Activated naive CD4-positive, alpha-beta T cell treated with anti-CD3 and anti-CD28 coated beads, Interleukin-2, amount 10 ng/mL, durations not matched to agents 7 days and 5 days (primary cell): ENCODE measurements around the gene GLMN.

Source experiments
- CTCF ChIA-PET: fragments of 350-600 bp; sonication (Branson Sonifier 250); formaldehyde crosslinking; loops from one replicate; lab custom pipeline; 2021; ENCODE audit warnings: antibody characterized with exemption; lab: Charles Lee
- DNase-seq: peaks from one replicate; pipeline ENCODE4 v3.0.0-alpha.2; 2020
- H3K27ac Mint-ChIP-seq: one replicate; pipeline ENCODE4 v1.8.0; 2021; ENCODE audit warnings: mild to moderate bottlenecking, moderate library complexity, mixed read lengths
- H3K27me3 Mint-ChIP-seq: one replicate; pipeline ENCODE4 v1.8.0; 2021; ENCODE audit warnings: mild to moderate bottlenecking, mixed read lengths
- H3K36me3 Mint-ChIP-seq: one replicate; pipeline ENCODE4 v1.8.0; 2021; ENCODE audit warnings: mixed read lengths
- H3K4me1 Mint-ChIP-seq: one replicate; pipeline ENCODE4 v1.8.0; 2021; ENCODE audit warnings: mixed read lengths
- H3K4me3 Mint-ChIP-seq: one replicate; pipeline ENCODE4 v1.8.0; 2021; ENCODE audit warnings: mild to moderate bottlenecking, moderate library complexity, mixed read lengths
- H3K9me3 Mint-ChIP-seq: one replicate; pipeline ENCODE4 v1.8.0; 2021; ENCODE audit warnings: mixed read lengths

GLMN gene

GRCh38 chr1:92298573-92299476 lies at the start of gene GLMN, which contains the start of gene RPAP2:
GLMN (minus strand) TSS chr1:92298987; CDS start chr1:92297999, 988 bp downstream.
RPAP2 (plus strand) TSS chr1:92299059; CDS start chr1:92299074, 15 bp downstream.
- H3K27ac Mint-ChIP-seq = peak within 1 kb of the TSS; percentile 95
- CTCF ChIA-PET = interaction anchor here (0.7 to 2.2 kb wide), 6 partner anchors 10 to 662 kb away, joined by 3 to 10 read pairs (median 4); partner anchors contain the start of gene DIPK1A
- no peaks in the 10 kb centered on the region for H3K9me3 Mint-ChIP-seq
- peak; percentile 80 for DNase-seq
- H3K36me3 Mint-ChIP-seq = peaks cover 34% of the 10 kb centered on the region
- H3K4me3 Mint-ChIP-seq = peak within 1 kb of the TSS; percentile 90
- peaks cover 46% of the 10 kb centered on the region for H3K4me1 Mint-ChIP-seq
- no peaks in the 10 kb centered on the region for H3K27me3 Mint-ChIP-seq

- H3K4me1 Mint-ChIP-seq = peaks cover 11% of the 10 kb centered on the region
- H3K36me3 Mint-ChIP-seq = peaks cover 26% of the 10 kb centered on the region
- CTCF ChIA-PET = no interaction called here
- H3K27me3 Mint-ChIP-seq = no peaks in the 10 kb centered on the region
- H3K9me3 Mint-ChIP-seq = no peaks in the 10 kb centered on the region
- no peak for DNase-seq
- no peak overlapping the region for H3K4me3 Mint-ChIP-seq
- H3K27ac Mint-ChIP-seq = no peak overlapping the region
These were observed 48.3 kb upstream of the GLMN start for GRCh38 chr1:92346866-92347640.

GRCh38 chr1:92343061-92343460 lies 44.3 kb upstream of the GLMN start:
- Mint-ChIP-seq H3K27ac (no peak overlapping the region), H3K27me3 (no peaks in the 10 kb centered on the region), H3K4me3 (no peak overlapping the region), H3K4me1 (peaks cover 6% of the 10 kb centered on the region), H3K36me3 (peaks cover 27% of the 10 kb centered on the region), H3K9me3 (no peaks in the 10 kb centered on the region)
- CTCF ChIA-PET = no interaction called here
- no peak for DNase-seq

- H3K4me1 Mint-ChIP-seq = peaks cover 4% of the 10 kb centered on the region
These were observed 43.6 kb upstream of the GLMN start for GRCh38 chr1:92342401-92342800.

GRCh38 chr1:92340154-92340553 lies 41.4 kb upstream of the GLMN start:
- Mint-ChIP-seq H3K27ac (no peak overlapping the region), H3K9me3 (no peaks in the 10 kb centered on the region), H3K4me3 (no peak overlapping the region), H3K4me1 (peaks cover 2% of the 10 kb centered on the region), H3K27me3 (no peaks in the 10 kb centered on the region), H3K36me3 (peaks cover 29% of the 10 kb centered on the region)
- CTCF ChIA-PET = interaction anchor here (1.6 kb wide), 1 partner anchor 11 kb away, joined by 4 read pairs; no protein-coding TSS in a partner anchor
- no peak for DNase-seq

More at GRCh38 chr1:92342401-92342800, 43.6 kb upstream of the GLMN start:
- no peak for DNase-seq
- Mint-ChIP-seq H3K27ac (no peak overlapping the region), H3K27me3 (no peaks in the 10 kb centered on the region), H3K36me3 (peaks cover 27% of the 10 kb centered on the region), H3K9me3 (no peaks in the 10 kb centered on the region), H3K4me3 (no peak overlapping the region)
- CTCF ChIA-PET = interaction anchor here (1.2 kb wide), 1 partner anchor 12 kb away, joined by 3 read pairs; no protein-coding TSS in a partner anchor

- Mint-ChIP-seq H3K36me3 (peaks cover 47% of the 10 kb centered on the region), H3K9me3 (peaks cover 3% of the 10 kb centered on the region), H3K27ac (no peak overlapping the region), H3K4me3 (no peak overlapping the region), H3K4me1 (peaks cover 13% of the 10 kb centered on the region), H3K27me3 (no peaks in the 10 kb centered on the region)
- no peak for DNase-seq
- CTCF ChIA-PET = no interaction called here
These were observed 34.9 kb upstream of the GLMN start for GRCh38 chr1:92333668-92334067.

- H3K27me3 Mint-ChIP-seq = no peaks in the 10 kb centered on the region
- CTCF ChIA-PET = no interaction called here
- peaks cover 71% of the 10 kb centered on the region for H3K36me3 Mint-ChIP-seq
- no peak overlapping the region for H3K4me3 Mint-ChIP-seq
- peaks cover 23% of the 10 kb centered on the region for H3K4me1 Mint-ChIP-seq
- no peak overlapping the region for H3K27ac Mint-ChIP-seq
- DNase-seq = no peak
- H3K9me3 Mint-ChIP-seq = peaks cover 29% of the 10 kb centered on the region
These were observed 30.8 kb upstream of the GLMN start for GRCh38 chr1:92329347-92330129.

GRCh38 chr1:92327794-92328193 lies 29.0 kb upstream of the GLMN start:
- no peak for DNase-seq
- Mint-ChIP-seq H3K4me1 (peaks cover 37% of the 10 kb centered on the region), H3K36me3 (peaks cover 76% of the 10 kb centered on the region), H3K9me3 (peaks cover 29% of the 10 kb centered on the region), H3K27ac (no peak overlapping the region), H3K4me3 (no peak overlapping the region), H3K27me3 (no peaks in the 10 kb centered on the region)
- CTCF ChIA-PET = interaction anchor here (0.7 to 0.9 kb wide), 3 partner anchors 11 to 37 kb away, joined by 3 read pairs; no protein-coding TSS in a partner anchor

- no peak for DNase-seq
- CTCF ChIA-PET = interaction anchor here (1.1 kb wide), 1 partner anchor 11 kb away, joined by 3 read pairs; no protein-coding TSS in a partner anchor
- Mint-ChIP-seq H3K9me3 (peaks cover 29% of the 10 kb centered on the region), H3K4me1 (peaks cover 32% of the 10 kb centered on the region), H3K36me3 (peaks cover 76% of the 10 kb centered on the region), H3K27ac (no peak overlapping the region), H3K27me3 (no peaks in the 10 kb centered on the region), H3K4me3 (no peak overlapping the region)
These were observed 27.9 kb upstream of the GLMN start for GRCh38 chr1:92326681-92327080.

- H3K36me3 Mint-ChIP-seq = peaks cover 69% of the 10 kb centered on the region
- CTCF ChIA-PET = no interaction called here
- H3K27me3 Mint-ChIP-seq = no peaks in the 10 kb centered on the region
- no peak for DNase-seq
- peak overlapping the region; percentile 85 for H3K27ac Mint-ChIP-seq
- peak overlapping the region; percentile 38 for H3K4me3 Mint-ChIP-seq
- H3K9me3 Mint-ChIP-seq = peaks cover 29% of the 10 kb centered on the region
- peaks cover 26% of the 10 kb centered on the region for H3K4me1 Mint-ChIP-seq
These were observed 26.0 kb upstream of the GLMN start for GRCh38 chr1:92324784-92325183.

GRCh38 chr1:92323473-92324453 lies 25.0 kb upstream of the GLMN start:
- Mint-ChIP-seq H3K9me3 (peaks cover 27% of the 10 kb centered on the region), H3K36me3 (peaks cover 63% of the 10 kb centered on the region), H3K27me3 (no peaks in the 10 kb centered on the region), H3K4me3 (peak overlapping the region; percentile 40), H3K4me1 (peaks cover 34% of the 10 kb centered on the region), H3K27ac (peak overlapping the region; percentile 85)
- CTCF ChIA-PET = no interaction called here
- no peak for DNase-seq

GRCh38 chr1:92317836-92318493 lies 19.2 kb upstream of the GLMN start:
- CTCF ChIA-PET = interaction anchor here (0.6 to 3.9 kb wide), 2 partner anchors 63 to 168 kb away, joined by 3 to 20 read pairs; partner anchors contain the start of gene GFI1
- Mint-ChIP-seq H3K36me3 (peaks cover 35% of the 10 kb centered on the region), H3K4me3 (peak overlapping the region; percentile 11), H3K27me3 (no peaks in the 10 kb centered on the region), H3K4me1 (peaks cover 62% of the 10 kb centered on the region), H3K27ac (peak overlapping the region; percentile 72), H3K9me3 (peaks cover 7% of the 10 kb centered on the region)
- DNase-seq = no peak
